Measurements from ENCODE around the gene SLC25A20. TPM values are rescaled to one million over a fixed set of nuclear protein-coding genes. Genes with fewer than 3 reads are reported as not detected.
"Not testable (repeated sequence)": the region's sequence is repeated elsewhere in the genome, so short reads cannot be mapped to it uniquely, and the experiment has no call there.

The SLC25A20 gene
- total and polyA plus RNA-seq, 9 donors, result 5.6 to 37.6 (median 11.1) TPM

- H3K36me3 ChIP-seq, result no peaks in the 10 kb centered on the region
- WGBS, 3 donors, result 84 to 92% (median 90%) methylated on average over 11 of the region's 11 CpGs
These were observed 62.9 kb downstream of the SLC25A20 start for GRCh38 chr3:48835650-48836366.

GRCh38 chr3:48832684-48833083, 66.0 kb downstream of the SLC25A20 start:
- no peak overlapping the region for H3K4me3 ChIP-seq
- TF ChIP-seq CTCF (IDR thresholded peaks at IDR 0.05), result no peak
- no peak for TF ChIP-seq POLR2A (IDR thresholded peaks at IDR 0.05)
- no peak for TF ChIP-seq EP300 (IDR thresholded peaks at IDR 0.05)
- intact Hi-C loops (cut with DNase I), result no loop called here
- peaks cover 4% of the 10 kb centered on the region for H3K4me1 ChIP-seq (ENCODE audit: insufficient read depth)
- no peaks in the 10 kb centered on the region for H3K36me3 ChIP-seq
- H3K27ac ChIP-seq, result no peak overlapping the region
- no peak for DNase-seq
- H3K9me3 ChIP-seq, result no peaks in the 10 kb centered on the region
- no peaks in the 10 kb centered on the region for H3K27me3 ChIP-seq

More at GRCh38 chr3:48835650-48836366, 62.9 kb downstream of the SLC25A20 start:
- no peak overlapping the region for H3K27ac ChIP-seq
- intact Hi-C loops (cut with DNase I), result no loop called here
- H3K4me1 ChIP-seq (ENCODE audit: insufficient read depth), result peaks cover 4% of the 10 kb centered on the region
- TF ChIP-seq EP300 (IDR thresholded peaks at IDR 0.05) (no peak), POLR2A (IDR thresholded peaks at IDR 0.05) (no peak), CTCF (IDR thresholded peaks at IDR 0.05) (no peak)
- DNase-seq, result peak in 1 of 5 donors; percentile 16
- no peaks in the 10 kb centered on the region for H3K9me3 ChIP-seq
- H3K27me3 ChIP-seq, result no peaks in the 10 kb centered on the region
- no peak overlapping the region for H3K4me3 ChIP-seq

GRCh38 chr3:48830715-48831114, 68.0 kb downstream of the SLC25A20 start:
- WGBS, 3 donors, result 92 to 97% (median 93%) methylated on average over 6 of the region's 6 CpGs
- H3K27me3 ChIP-seq, result no peaks in the 10 kb centered on the region
- peaks cover 6% of the 10 kb centered on the region for H3K4me1 ChIP-seq (ENCODE audit: insufficient read depth)
- H3K4me3 ChIP-seq, result no peak overlapping the region
- no peak for DNase-seq
- no peak overlapping the region for H3K27ac ChIP-seq
- no peak for TF ChIP-seq CTCF (IDR thresholded peaks at IDR 0.05)
- no peak for TF ChIP-seq EP300 (IDR thresholded peaks at IDR 0.05)
- TF ChIP-seq POLR2A (IDR thresholded peaks at IDR 0.05), result no peak
- no peaks in the 10 kb centered on the region for H3K36me3 ChIP-seq
- intact Hi-C loops (cut with DNase I), result no loop called here
- H3K9me3 ChIP-seq, result no peaks in the 10 kb centered on the region

- H3K36me3 ChIP-seq; H3K9me3 ChIP-seq; H3K4me1 ChIP-seq (ENCODE audit: insufficient read depth); DNase-seq; H3K27ac ChIP-seq; H3K27me3 ChIP-seq; H3K4me3 ChIP-seq; intact Hi-C loops (cut with DNase I): not testable (repeated sequence)
- WGBS, 3 donors, result 89 to 95% (median 91%) methylated on average over 11 of the region's 11 CpGs
These were observed 69.2 kb downstream of the SLC25A20 start for GRCh38 chr3:48829525-48829924.

GRCh38 chr3:48827874-48828273, 70.8 kb downstream of the SLC25A20 start:
- H3K9me3 ChIP-seq; H3K4me1 ChIP-seq (ENCODE audit: insufficient read depth); intact Hi-C loops (cut with DNase I); H3K27me3 ChIP-seq; H3K36me3 ChIP-seq; H3K4me3 ChIP-seq; DNase-seq; H3K27ac ChIP-seq: not testable (repeated sequence)
- 94 to 97% (median 94%) methylated on average over 10 of the region's 10 CpGs for WGBS, 3 donors
